Islet precursor cell (in vitro differentiated cells): ENCODE results near the gene TAMALIN.
A peak's percentile ranks its signal among the peaks of the same experiment; 100 is the strongest.

Experiments
- DNase-seq: peaks from one replicate; pipeline ENCODE4 v3.0.0-alpha.2; 2018

Gene TAMALIN

GRCh38 chr12:52014567-52015530, 8.1 kb downstream of the TAMALIN start:
- DNase-seq, result no peak

- DNase-seq, result no peak
Observed at GRCh38 chr12:52015532-52016041, 8.8 kb downstream of the TAMALIN start.

- no peak for DNase-seq
Observed at GRCh38 chr12:52018433-52019112, 11.8 kb downstream of the TAMALIN start.

- no peak for DNase-seq
Observed at GRCh38 chr12:52019113-52019770, 12.5 kb downstream of the TAMALIN start.

GRCh38 chr12:52020539-52021336, 14.0 kb downstream of the TAMALIN start:
- peak; percentile 93 for DNase-seq

GRCh38 chr12:52022841-52023181, 16.1 kb downstream of the TAMALIN start:
- DNase-seq, result peak; percentile 87

- peak; percentile 97 for DNase-seq
Observed at GRCh38 chr12:52023182-52023975, 16.6 kb downstream of the TAMALIN start.

- DNase-seq, result no peak
Observed at GRCh38 chr12:52023976-52024688, 17.4 kb downstream of the TAMALIN start.

GRCh38 chr12:52024845-52025230, 18.1 kb downstream of the TAMALIN start:
- DNase-seq, result no peak

GRCh38 chr12:52026263-52026662, 19.5 kb downstream of the TAMALIN start:
- DNase-seq, result no peak

- DNase-seq, result peak; percentile 86
Observed at GRCh38 chr12:52027085-52027843, 20.5 kb downstream of the TAMALIN start.

GRCh38 chr12:52029685-52030084, 22.9 kb downstream of the TAMALIN start:
- peak; percentile 95 for DNase-seq

GRCh38 chr12:52032446-52032803, 25.7 kb downstream of the TAMALIN start:
- DNase-seq, result no peak

- DNase-seq, result peak; percentile 100
Observed at GRCh38 chr12:52032804-52033445, 26.2 kb downstream of the TAMALIN start.

- no peak for DNase-seq
Observed at GRCh38 chr12:52033446-52034140, 26.8 kb downstream of the TAMALIN start.

- DNase-seq, result no peak
Observed at GRCh38 chr12:52035190-52035589, 28.4 kb downstream of the TAMALIN start.

GRCh38 chr12:52035926-52036325, 29.2 kb downstream of the TAMALIN start:
- no peak for DNase-seq

GRCh38 chr12:52036587-52037171, 29.9 kb downstream of the TAMALIN start:
- peak; percentile 91 for DNase-seq
